GM11168 (cell line): ENCODE measurements around the gene SLC22A7.
"Not testable (repeated sequence)": the region's sequence is repeated elsewhere in the genome, so short reads cannot be mapped to it uniquely, and the experiment has no call there.

Experiments
- in situ Hi-C: fragments of 300-500 bp; cut with MboI; formaldehyde crosslinking; loops from one replicate; pipeline ENCODE4 v1.12.0; 2022; ENCODE audit warnings: low sequenced_read_pairs; ENCODE audit not compliant: unreplicated experiment

SLC22A7 gene

DNA sequence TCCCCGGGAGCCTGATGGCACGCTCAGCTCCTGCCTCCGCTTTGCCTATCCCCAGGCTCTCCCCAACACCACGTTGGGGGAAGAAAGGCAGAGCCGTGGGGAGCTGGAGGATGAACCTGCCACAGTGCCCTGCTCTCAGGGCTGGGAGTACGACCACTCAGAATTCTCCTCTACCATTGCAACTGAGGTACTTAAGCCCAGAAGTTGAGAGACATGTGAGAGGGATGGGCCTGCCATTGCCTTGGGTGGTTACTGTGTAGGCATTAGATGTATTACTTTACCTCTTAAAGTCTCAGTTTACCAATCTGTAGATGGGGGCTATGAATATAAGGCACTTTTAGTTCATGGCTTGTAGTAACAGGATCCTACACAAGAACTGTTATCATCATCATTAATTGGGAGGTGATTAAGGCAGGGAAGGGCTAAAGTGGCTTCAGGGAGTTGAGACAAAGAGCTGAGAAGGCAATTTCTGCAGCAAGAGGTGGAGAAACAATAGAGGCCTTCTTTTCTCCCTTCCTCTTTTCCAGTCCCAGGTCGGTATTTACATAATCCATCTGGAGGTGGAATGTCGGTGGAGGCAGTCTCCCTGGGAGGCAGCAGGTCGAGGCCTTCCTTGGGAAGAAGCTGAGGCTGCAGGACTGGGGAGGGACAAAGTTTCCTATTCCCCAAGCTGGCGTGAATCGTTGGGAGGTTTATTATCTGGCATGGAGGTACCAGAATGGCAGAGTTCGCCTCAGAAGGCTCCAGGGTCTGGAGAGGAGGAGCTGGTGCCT is 691 bp downstream of the SLC22A7 start:
- in situ Hi-C loops: no loop called here

DNA sequence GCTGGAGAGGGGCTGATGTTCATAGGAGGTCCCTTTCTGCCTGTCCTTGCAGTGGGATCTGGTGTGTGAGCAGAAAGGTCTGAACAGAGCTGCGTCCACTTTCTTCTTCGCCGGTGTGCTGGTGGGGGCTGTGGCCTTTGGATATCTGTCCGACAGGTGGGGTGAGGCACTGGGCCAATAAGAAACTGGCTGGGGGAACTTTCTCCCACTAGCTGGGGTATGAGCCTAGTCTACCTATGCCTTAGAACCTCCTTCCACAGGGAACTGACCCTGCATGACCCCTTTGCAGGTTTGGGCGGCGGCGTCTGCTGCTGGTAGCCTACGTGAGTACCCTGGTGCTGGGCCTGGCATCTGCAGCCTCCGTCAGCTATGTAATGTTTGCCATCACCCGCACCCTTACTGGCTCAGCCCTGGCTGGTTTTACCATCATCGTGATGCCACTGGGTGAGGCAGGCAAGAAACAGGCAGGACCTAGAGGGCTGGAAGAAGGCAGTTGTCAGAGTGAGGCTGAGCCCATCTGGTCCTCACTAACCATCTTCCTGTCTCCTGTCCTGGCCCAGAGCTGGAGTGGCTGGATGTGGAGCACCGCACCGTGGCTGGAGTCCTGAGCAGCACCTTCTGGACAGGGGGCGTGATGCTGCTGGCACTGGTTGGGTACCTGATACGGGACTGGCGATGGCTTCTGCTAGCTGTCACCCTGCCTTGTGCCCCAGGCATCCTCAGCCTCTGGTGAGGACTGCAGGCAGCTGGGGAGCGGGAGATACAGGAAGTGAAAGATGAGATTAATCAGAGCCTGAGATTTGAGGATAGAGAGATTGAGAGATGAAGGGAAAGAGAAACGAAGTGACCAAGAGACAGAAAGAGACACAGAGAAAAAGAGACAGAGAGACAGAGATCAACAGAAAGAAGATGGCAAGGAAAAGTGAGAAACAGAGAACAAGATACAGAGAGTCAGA is 1.6 kb downstream of the SLC22A7 start:
- in situ Hi-C loops: no loop called here

DNA sequence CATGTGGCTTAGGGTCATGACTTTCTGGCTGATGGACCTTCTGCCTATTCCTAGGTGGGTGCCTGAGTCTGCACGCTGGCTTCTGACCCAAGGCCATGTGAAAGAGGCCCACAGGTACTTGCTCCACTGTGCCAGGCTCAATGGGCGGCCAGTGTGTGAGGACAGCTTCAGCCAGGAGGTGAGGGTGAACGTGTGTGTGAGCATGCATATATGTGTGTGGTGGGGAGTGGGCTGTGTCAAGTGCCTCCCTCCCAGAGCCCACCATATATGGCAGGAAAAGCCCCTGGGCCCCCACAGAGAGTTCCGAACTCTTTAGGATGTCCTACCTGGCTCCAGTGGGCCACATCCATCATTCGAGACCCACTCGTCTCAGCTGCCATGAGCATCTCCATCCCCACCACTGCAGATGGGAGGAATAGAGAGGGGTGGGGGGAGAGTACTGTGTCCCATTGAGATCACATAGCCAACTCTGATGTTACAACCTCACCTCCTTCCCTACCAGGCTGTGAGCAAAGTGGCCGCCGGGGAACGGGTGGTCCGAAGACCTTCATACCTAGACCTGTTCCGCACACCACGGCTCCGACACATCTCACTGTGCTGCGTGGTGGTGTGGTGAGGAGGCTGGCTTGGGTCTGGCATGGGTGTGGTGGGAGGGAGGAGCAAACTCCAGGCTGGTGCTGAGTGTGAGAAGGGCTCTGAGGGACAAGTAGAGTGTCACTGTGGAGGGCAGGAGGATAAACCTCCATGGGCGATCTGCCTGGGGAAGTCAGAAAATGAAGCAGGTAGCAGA is 3.2 kb downstream of the SLC22A7 start:
- in situ Hi-C loops: no loop called here

- in situ Hi-C loops: no loop called here
Observed at GRCh38 chr6:43302126-43302525, 4.1 kb downstream of the SLC22A7 start.

DNA sequence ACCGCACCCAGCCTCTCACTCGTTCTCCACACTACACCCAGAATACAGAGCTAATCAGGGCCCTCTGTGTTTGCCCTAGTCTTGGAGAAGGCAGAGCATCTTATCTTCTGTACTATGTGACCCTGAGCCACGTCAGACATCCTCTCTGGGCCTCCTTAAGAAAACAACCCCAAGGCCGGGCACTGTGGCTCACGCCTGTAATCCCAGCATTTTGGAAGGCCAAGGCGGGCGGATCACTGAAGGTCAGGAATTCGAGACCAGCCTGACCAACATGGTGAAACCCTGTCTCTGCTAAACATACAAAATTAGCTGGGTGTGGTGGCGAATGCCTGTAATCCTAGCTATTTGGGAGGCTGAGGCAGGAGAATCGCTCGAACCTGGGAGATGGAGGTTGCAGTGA is 4.9 kb downstream of the SLC22A7 start:
- in situ Hi-C loops: not testable (repeated sequence)

GRCh38 chr6:43303751-43304331 is 5.8 kb downstream of the SLC22A7 start:
- in situ Hi-C loops: no loop called here

DNA sequence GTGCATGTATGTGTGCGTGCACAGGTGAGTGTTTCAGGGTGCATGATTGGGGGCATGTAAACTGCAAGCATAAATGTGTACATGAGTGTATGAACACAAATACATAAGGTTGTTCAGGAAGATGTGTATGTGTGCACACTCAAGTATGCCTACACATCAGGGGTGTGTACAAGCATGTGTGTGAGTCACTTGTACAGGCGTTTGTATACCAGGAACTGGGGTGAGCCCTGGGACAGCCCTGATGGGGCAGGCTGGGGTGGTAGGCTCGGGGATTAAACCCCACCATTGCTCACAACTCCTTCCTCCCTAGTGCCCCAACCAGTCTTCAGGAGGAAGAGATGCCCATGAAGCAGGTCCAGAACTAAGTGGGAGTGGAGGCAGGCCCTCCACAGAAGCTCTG is 6.3 kb downstream of the SLC22A7 start:
- in situ Hi-C loops: no loop called here

- in situ Hi-C loops: no loop called here
Observed at GRCh38 chr6:43304882-43305281, 6.8 kb downstream of the SLC22A7 start.

GRCh38 chr6:43306086-43306485 is 8.0 kb downstream of the SLC22A7 start:
- in situ Hi-C loops: no loop called here

GRCh38 chr6:43307451-43308100 is 9.5 kb downstream of the SLC22A7 start:
- in situ Hi-C loops: no loop called here

- in situ Hi-C loops: no loop called here
Observed at GRCh38 chr6:43308101-43308989, 10.3 kb downstream of the SLC22A7 start, which contains the start of gene CRIP3. Gene CRIP3, minus strand, starts transcription at chr6:43308826. Its CDS starts 34 bp downstream, at chr6:43308792.

DNA sequence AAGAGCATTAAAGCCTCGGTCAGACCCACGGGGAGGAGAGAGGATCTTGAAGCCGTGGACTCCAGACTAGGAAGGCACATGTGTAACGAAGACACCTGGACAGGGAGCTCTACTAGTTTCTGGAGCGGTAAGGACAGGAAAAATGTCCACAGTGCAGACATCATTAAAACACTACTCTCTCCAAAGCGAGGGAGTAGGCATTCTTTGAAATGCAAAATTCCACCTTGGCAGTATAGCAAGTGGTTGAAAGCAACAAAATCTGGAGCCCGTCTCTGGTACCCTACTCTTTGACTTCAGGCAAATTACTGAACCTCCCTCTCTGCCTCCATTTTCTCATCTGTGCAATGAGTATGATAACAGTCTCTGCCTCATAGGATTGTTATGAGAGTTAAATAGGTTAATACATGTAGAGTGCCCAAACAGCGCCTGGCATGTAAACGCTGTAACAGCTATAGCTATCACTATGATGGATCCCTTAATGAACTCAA is 11.0 kb downstream of the SLC22A7 start:
- in situ Hi-C loops: no loop called here

DNA sequence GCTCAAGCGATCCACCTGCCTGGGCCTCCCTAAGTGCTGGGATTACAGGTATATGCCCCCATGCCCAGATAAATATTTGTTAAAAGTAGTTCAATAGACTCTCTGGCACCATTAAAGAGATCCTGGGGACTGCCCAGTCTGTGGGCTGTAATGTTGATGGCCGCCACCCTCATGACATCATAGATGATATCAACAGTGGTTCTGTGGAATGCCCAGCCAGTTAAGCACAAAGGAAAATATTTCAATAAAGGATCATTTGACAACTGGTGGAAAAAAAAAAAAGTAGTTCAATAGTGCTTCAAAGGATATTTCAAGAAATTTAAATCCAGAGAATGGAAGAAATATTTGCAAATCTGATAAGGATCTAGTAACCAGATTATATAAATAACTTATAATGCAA is 12.1 kb downstream of the SLC22A7 start:
- in situ Hi-C loops: no loop called here

GRCh38 chr6:43310624-43311023 is 12.6 kb downstream of the SLC22A7 start:
- in situ Hi-C loops: no loop called here

DNA sequence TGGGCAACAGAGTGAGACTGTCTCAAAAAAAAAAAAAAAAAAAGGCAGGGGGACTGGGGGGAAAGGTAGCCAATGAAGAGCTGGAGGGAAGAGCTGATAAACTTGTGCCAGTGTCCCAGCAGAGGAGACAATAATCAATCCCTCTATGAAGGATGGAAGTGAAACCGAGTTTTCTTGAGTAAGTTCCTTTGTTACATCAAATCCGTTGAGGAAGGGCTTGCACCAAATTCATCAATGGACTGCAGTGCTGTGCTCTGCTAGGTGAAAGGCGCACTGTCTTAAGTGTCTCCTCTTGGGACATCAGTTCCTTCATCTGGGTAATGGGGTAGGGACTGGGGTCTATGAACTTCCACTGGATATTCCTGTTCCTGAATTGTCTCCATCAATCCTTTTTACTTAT is 13.6 kb downstream of the SLC22A7 start:
- in situ Hi-C loops: no loop called here

DNA sequence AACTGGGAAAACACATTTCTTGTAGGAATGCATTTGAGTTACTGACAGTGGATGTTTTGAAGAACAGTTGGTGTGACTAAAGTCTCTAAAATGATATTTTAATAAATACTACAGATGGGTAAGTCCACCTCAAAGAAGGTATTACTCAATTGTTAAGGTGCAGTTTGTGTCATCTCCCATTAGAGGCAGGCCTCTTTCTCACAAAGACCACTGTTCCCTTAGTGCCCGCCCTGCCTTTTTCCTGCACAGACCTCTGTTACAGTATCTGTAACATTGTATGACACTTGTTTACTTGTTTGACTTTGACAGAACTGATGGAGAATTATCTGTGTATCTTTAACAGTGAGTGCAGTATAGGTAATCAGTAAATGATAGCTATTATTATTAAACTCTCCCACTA is 15.8 kb downstream of the SLC22A7 start:
- in situ Hi-C loops: no loop called here

DNA sequence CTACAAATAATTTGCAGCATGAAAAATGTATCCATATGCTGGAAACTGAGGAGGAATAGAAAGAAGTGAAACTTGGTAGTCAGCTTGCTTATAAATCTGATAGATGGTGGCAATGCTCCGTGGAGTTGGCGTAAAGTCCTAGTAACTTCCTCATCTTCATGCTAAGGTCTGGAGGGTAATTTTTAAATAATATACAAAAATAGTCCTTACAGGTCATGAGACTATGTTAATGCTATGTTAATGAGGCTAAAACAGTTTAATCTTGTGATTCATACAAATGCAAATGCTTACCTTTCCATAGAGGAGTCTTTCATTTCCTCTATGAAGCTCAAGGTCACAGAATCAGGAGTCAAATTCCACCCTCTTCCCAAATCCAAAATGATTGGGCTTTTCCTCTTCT is 20.0 kb downstream of the SLC22A7 start:
- in situ Hi-C loops: no loop called here

- in situ Hi-C loops: no loop called here
Observed at GRCh38 chr6:43325876-43326275, 27.8 kb downstream of the SLC22A7 start.
